Heart right ventricle (tissue), 16 donors: ENCODE data around the gene PSMB1. TPM values are rescaled to one million over a fixed set of nuclear protein-coding genes. Genes with fewer than 3 reads are reported as not detected.
"Not testable (repeated sequence)": the region's sequence is repeated elsewhere in the genome, so short reads cannot be mapped to it uniquely, and the experiment has no call there.

Source experiments
- ATAC-seq, 8 donors: fragments of 200-7000 bp; cut with Tn5 transposase; one replicate each; pipeline ENCODE4 v1.9.1; 2020; ENCODE audit warnings: mild to moderate bottlenecking in 8 of 8, moderate library complexity in 8 of 8, moderate number of reproducible peaks in 1 of 8
- DNase-seq, 2 donors: peaks; one replicate each; pipeline ENCODE4 v3.0.0-alpha.2; 2020
- H3K27ac ChIP-seq, 10 donors: fragments of 200-600 bp; sonication (generic) in 2 of 10; one replicate each; pipeline versions ENCODE4 v1.5.0 to v1.8.0; 2020 to 2022; ENCODE audit warnings: mild to moderate bottlenecking in 3 of 10
- H3K27me3 ChIP-seq, 7 donors: fragments of 200-600 bp; one replicate each; pipeline ENCODE4 v1.8.0; 2021 to 2022; ENCODE audit warnings: mild to moderate bottlenecking in 2 of 7
- H3K36me3 ChIP-seq, 9 donors: fragments of 200-600 bp; sonication (generic) in 1 of 9; one replicate each; pipeline versions ENCODE4 v1.5.0 to v1.8.0; 2020 to 2022; ENCODE audit warnings: mild to moderate bottlenecking in 2 of 9
- H3K4me1 ChIP-seq, 9 donors: fragments of 200-600 bp; sonication (generic) in 1 of 9; one replicate each; pipeline versions ENCODE4 v1.5.0 to v1.8.0; 2020 to 2022; ENCODE audit warnings: mild to moderate bottlenecking in 4 of 9
- H3K4me3 ChIP-seq, 10 donors: fragments of 200-600 bp; sonication (generic) in 2 of 10; one replicate each; pipeline versions ENCODE4 v1.5.0 to v1.8.0; 2020 to 2022; ENCODE audit warnings: mild to moderate bottlenecking in 7 of 10, moderate library complexity in 2 of 10
- H3K9me3 ChIP-seq, 11 donors: fragments of 200-600 bp in 10 of 11; sonication (generic) in 2 of 11; one replicate each; pipeline versions ENCODE4 v1.5.0 to v1.8.0; 2013 to 2022; ENCODE audit warnings: mild to moderate bottlenecking in 2 of 11, control low read depth in 1 of 11, moderate library complexity in 1 of 11
- WGBS, 2 donors: extraction: QIAGEN DNeasy Blood & Tissue Kit; methylation state at CpG; one replicate each; pipeline ENCODE4 v1.1.7; 2013; ENCODE audit warnings: inconsistent platforms in 1 of 2; 5-methylcytosine and 5-hydroxymethylcytosine counted together
- intact Hi-C, 10 donors: fragments of 100-400 bp; cut with DNase I; formaldehyde crosslinking; loops; one replicate each; pipeline versions ENCODE4 v1.11.1 to v1.14.2; 2022
- polyA plus RNA-seq, 2 donors: library from polyadenylated mRNA; stranded (reverse); fragments of 200-250 nt; gene quantifications; one replicate each; pipeline ENCODE4 v1.2.3, GENCODE V29; 2013
- total RNA-seq, 10 donors: library from RNA; stranded (reverse); fragmentation: NEBNext Ultra II Directional in 3 of 10; extraction: Animal tissue kit (Norgen Biotek cat#: 25700) in 3 of 10; gene quantifications; one replicate each; pipeline versions ENCODE4 v1.2.1 to v1.2.4, GENCODE V29; 2021 to 2023
- TF ChIP-seq, protein P1 (sequence below), 9 donors: fragments of 200-600 bp; sonication (generic) in 2 of 9; IDR thresholded peaks; one replicate each; pipeline versions ENCODE4 v1.5.0 to v1.8.0; 2021 to 2022; ENCODE audit warnings: antibody characterized with exemption in 9 of 9, mild to moderate bottlenecking in 5 of 9, moderate library complexity in 1 of 9
- donor health status: Arrhythmogenic right ventricular cardiomyopathy.
- donor health status: ischemic (EF 13 %, LVEDD 7.1; RV severe dilation, severe dysfunction).
- donor health status: healthy with polysubstance abuse.
- donor health status: DM: no; HTN: yes; CAD: no.
- donor health status: DM: no; HTN: no; CAD: no.
- donor health status: ischemic (EF 25% LVEDD 6.9; RV normal size, moderate dysfunction).
- donor health status: ischemic (EF 25% LVEDD 5.7; RV mildly dilated, moderate dysfunction).
- donor health status: healthy.
- donor health status: DM: yes; HTN: yes; CAD: no.
- donor health status: Ischemic cardiomyopathy.
- donor health status: ischemic (EF 35%, LVEDD 5.7; RV mildly dilated, moderate dysfunction).
- donor health status: nonischemic (EF 11% LVEDD 7.7; RV severe dilation, severe dysfunction).
- donor health status: DM: yes; HTN: yes; CAD: no.
- donor health status: PGD.
- donor health status: ischemic (EF 29% LVEDD 5.4; RV normal size, mild dysfunction).
- donor health status: nonischemic (EF 23%, LVEDD 6.1; RV moderate dilation, normal function).

Gene PSMB1
- total and polyA plus RNA-seq, 12 donors, result 117 to 309 (median 144) TPM

GRCh38 chr6:170535004-170535403, 18.1 kb downstream of the PSMB1 start:
- DNase-seq (no peak), ATAC-seq (no peak)
- intact Hi-C loops, result loop anchor here in 1 of 10 donors (10.0 kb wide), 1 partner anchor 740 kb away; no protein-coding TSS in a partner anchor
- H3K27ac ChIP-seq, result no peak overlapping the region
- no peaks in the 10 kb centered on the region for H3K9me3 ChIP-seq
- H3K27me3 ChIP-seq, result no peaks in the 10 kb centered on the region
- peaks cover 0 to 12% (median 0%) of the 10 kb centered on the region in 9 donors for H3K4me1 ChIP-seq
- 86 to 87% methylated on average over 5 of the region's 5 CpGs for WGBS, 2 donors
- H3K4me3 ChIP-seq, result no peak overlapping the region
- TF ChIP-seq, protein P1, sequence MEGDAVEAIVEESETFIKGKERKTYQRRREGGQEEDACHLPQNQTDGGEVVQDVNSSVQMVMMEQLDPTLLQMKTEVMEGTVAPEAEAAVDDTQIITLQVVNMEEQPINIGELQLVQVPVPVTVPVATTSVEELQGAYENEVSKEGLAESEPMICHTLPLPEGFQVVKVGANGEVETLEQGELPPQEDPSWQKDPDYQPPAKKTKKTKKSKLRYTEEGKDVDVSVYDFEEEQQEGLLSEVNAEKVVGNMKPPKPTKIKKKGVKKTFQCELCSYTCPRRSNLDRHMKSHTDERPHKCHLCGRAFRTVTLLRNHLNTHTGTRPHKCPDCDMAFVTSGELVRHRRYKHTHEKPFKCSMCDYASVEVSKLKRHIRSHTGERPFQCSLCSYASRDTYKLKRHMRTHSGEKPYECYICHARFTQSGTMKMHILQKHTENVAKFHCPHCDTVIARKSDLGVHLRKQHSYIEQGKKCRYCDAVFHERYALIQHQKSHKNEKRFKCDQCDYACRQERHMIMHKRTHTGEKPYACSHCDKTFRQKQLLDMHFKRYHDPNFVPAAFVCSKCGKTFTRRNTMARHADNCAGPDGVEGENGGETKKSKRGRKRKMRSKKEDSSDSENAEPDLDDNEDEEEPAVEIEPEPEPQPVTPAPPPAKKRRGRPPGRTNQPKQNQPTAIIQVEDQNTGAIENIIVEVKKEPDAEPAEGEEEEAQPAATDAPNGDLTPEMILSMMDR (IDR thresholded peaks at IDR 0.05), result no peak
- H3K36me3 ChIP-seq, result peaks cover 0 to 90% (median 59%) of the 10 kb centered on the region in 9 donors

DNA sequence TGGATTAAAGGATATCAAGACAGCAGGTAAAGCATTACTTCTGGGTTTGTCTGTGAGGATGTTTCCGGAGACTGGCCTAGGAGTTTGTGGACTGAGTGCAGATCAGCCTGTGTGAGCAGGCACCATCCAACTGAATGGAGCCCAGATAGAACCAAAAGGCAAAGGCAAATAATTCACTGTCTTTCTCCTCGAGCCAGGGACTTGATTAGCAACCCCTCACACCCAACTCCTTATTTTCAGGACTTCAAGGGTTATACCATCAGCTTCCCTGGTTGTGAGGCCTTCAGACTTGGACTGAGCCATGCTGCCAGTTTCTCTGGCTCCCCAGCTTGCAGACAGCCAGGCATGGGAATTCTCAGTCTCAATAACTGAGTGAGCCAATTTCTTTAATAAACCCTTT, 19.3 kb downstream of the PSMB1 start:
- Histone ChIP-seq H3K4me3 (no peak overlapping the region), H3K27me3 (no peaks in the 10 kb centered on the region), H3K4me1 (peaks cover 0 to 11% (median 0%) of the 10 kb centered on the region in 9 donors), H3K27ac (no peak overlapping the region), H3K36me3 (peaks cover 0 to 78% (median 55%) of the 10 kb centered on the region in 9 donors), H3K9me3 (no peaks in the 10 kb centered on the region)
- 87% methylated on average over 2 of the region's 2 CpGs for WGBS, 2 donors
- DNase-seq (no peak), ATAC-seq (no peak)
- intact Hi-C loops, result loop anchor here in 4 of 10 donors (5.0 to 10.0 kb wide), 4 partner anchors 701 to 746 kb away; no protein-coding TSS in a partner anchor
- TF ChIP-seq, protein P1 (IDR thresholded peaks at IDR 0.05), result no peak

DNA sequence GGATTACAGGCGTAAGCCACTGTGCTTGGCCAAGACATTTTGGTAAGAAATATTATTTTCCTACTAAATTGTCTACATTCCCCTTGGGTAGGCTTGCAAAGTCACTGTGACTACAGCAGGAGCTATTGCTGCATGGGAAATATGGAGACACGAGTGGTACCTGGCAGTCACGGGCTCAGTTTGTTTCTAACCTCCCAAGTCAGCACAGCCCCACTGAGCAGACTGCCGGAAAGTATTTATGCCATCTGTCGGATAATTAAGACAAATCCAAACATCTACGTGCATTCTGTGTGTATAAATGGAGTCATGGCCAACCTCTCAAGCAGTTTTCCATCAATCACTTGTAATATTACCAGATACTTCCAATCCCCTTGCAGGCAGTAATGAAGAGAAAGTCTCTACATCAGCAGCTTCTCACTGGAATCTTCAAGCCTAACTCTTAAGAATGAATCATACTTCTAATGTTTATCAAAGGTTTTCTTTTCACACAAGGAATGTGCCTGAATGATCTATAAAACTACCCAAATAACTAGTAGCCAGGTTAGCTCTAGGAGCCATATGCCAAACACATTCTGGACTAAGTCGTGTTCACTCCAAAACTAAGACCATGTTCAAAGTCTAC, 20.1 kb downstream of the PSMB1 start:
- TF ChIP-seq, protein P1 (IDR thresholded peaks at IDR 0.05), result no peak
- no peak overlapping the region for H3K27ac ChIP-seq
- ATAC-seq (no peak), DNase-seq (no peak)
- H3K4me1 ChIP-seq, result peaks cover 0 to 11% (median 0%) of the 10 kb centered on the region in 9 donors
- intact Hi-C loops, result loop anchor here in 4 of 10 donors (5.0 to 10.0 kb wide), 4 partner anchors 701 to 746 kb away; no protein-coding TSS in a partner anchor
- no peaks in the 10 kb centered on the region for H3K9me3 ChIP-seq
- WGBS, 2 donors, result 88 to 90% methylated on average over 7 of the region's 7 CpGs
- H3K27me3 ChIP-seq, result no peaks in the 10 kb centered on the region
- H3K36me3 ChIP-seq, result peaks cover 0 to 70% (median 49%) of the 10 kb centered on the region in 9 donors
- no peak overlapping the region for H3K4me3 ChIP-seq

GRCh38 chr6:170529839-170530469, 23.2 kb downstream of the PSMB1 start:
- Histone ChIP-seq H3K27ac (no peak overlapping the region), H3K4me1 (peaks cover 0 to 11% (median 0%) of the 10 kb centered on the region in 9 donors), H3K36me3 (peaks cover 0 to 39% (median 20%) of the 10 kb centered on the region in 9 donors), H3K9me3 (no peaks in the 10 kb centered on the region), H3K4me3 (no peak overlapping the region), H3K27me3 (no peaks in the 10 kb centered on the region)
- 40 to 48% methylated on average over 5 of the region's 5 CpGs for WGBS, 2 donors
- DNase-seq (peak; percentile 75 to 78), ATAC-seq (peak; percentile 75 to 90 (median 84))
- intact Hi-C loops, result loop anchor here in 9 of 10 donors (1.0 to 10.0 kb wide), 13 partner anchors 215 to 743 kb away; partner anchors contain the start of genes FAM120B (in 2 of the 9) and DLL1 (in 1 of the 9)
- TF ChIP-seq, protein P1 (IDR thresholded peaks at IDR 0.05), result peak; percentile 82 to 93 (median 90)

- not testable (repeated sequence) for H3K27ac ChIP-seq
Measured at GRCh38 chr6:170527995-170528394, 25.1 kb downstream of the PSMB1 start.

More at GRCh38 chr6:170527995-170528394, 25.1 kb downstream of the PSMB1 start:
- DNase-seq, H3K9me3 ChIP-seq, ATAC-seq, H3K4me3 ChIP-seq, H3K27me3 ChIP-seq: not testable (repeated sequence)
- intact Hi-C loops, result loop anchor here in 9 of 10 donors (2.0 to 10.0 kb wide), 10 partner anchors 213 to 736 kb away; partner anchors contain the start of genes FAM120B (in 2 of the 9) and DLL1 (in 1 of the 9)
- Histone ChIP-seq H3K4me1 (peaks cover under 1 to 26% (median 16%) of the 10 kb centered on the region in 9 donors), H3K36me3 (peaks cover 0 to 20% (median 4%) of the 10 kb centered on the region in 9 donors)
- 81 to 84% methylated on average over 5 of the region's 5 CpGs for WGBS, 2 donors
